Glutamatergic neuron (in vitro differentiated cells): ENCODE data around the gene SEC61G. TPM values are rescaled to one million over a fixed set of nuclear protein-coding genes. Genes with fewer than 3 reads are reported as not detected.

Experiments
- DNase-seq: peaks from one replicate; pipeline ENCODE4 v3.0.0; 2022
- H3K27ac Mint-ChIP-seq: one replicate; pipeline ENCODE4 v1.8.0; 2020; ENCODE audit warnings: mild to moderate bottlenecking, mixed read lengths, inconsistent platforms; ENCODE audit not compliant: unreplicated experiment
- H3K27me3 Mint-ChIP-seq: one replicate; pipeline ENCODE4 v1.8.0; 2020; ENCODE audit warnings: mild to moderate bottlenecking, moderate library complexity, mixed read lengths, inconsistent platforms; ENCODE audit not compliant: unreplicated experiment
- H3K36me3 Mint-ChIP-seq: one replicate; pipeline ENCODE4 v1.8.0; 2020; ENCODE audit warnings: mild to moderate bottlenecking, mixed read lengths, inconsistent platforms; ENCODE audit not compliant: unreplicated experiment
- H3K4me1 Mint-ChIP-seq: one replicate; pipeline ENCODE4 v1.8.0; 2020; ENCODE audit warnings: mild to moderate bottlenecking, low read depth, mixed read lengths, inconsistent platforms; ENCODE audit not compliant: unreplicated experiment
- H3K4me3 Mint-ChIP-seq: one replicate; pipeline ENCODE4 v1.8.0; 2020; ENCODE audit warnings: mild to moderate bottlenecking, mixed read lengths, inconsistent platforms; ENCODE audit not compliant: unreplicated experiment
- H3K9me3 Mint-ChIP-seq: one replicate; pipeline ENCODE4 v1.8.0; 2020; ENCODE audit warnings: mild to moderate bottlenecking, moderate library complexity, mixed read lengths, inconsistent platforms; ENCODE audit not compliant: unreplicated experiment
- total RNA-seq: library from RNA; stranded (reverse); fragmentation: NEBNext Ultra II Directional; extraction: Animal tissue kit (Norgen Biotek cat#: 25700); gene quantifications from one replicate; pipeline ENCODE4 v1.2.1, GENCODE V29; 2021; ENCODE audit not compliant: unreplicated experiment
- TF ChIP-seq, protein P1 (sequence below): fragments of 200-600 bp; sonication (generic); IDR thresholded peaks from one replicate; pipeline ENCODE4 v1.5.0; 2021; ENCODE audit not compliant: partially characterized antibody, unreplicated experiment

The SEC61G gene
- total RNA-seq, 1 donor from 2014 or later: 103 TPM

DNA sequence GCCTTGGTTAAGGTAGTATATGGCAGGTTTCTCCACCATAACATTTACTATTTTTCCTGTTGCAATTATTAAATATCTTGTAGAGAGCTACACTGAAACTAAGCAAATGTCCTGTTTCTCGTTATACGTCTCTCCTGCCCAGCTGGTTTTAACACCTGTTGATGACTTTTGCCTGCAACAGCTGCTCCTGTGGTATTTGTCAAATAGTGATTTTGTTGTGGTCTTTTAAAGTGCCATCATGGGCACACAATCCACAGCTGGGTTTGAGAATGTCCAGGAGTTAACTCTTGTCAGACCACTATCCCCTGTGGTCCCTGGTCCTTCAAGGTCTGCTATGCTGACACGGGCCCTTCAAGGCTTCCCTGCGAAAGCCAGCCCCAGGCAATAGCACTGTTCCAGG is 24.9 kb upstream of the SEC61G start:
- peaks cover 4% of the 10 kb centered on the region for H3K4me1 Mint-ChIP-seq
- no peaks in the 10 kb centered on the region for H3K36me3 Mint-ChIP-seq
- no peak overlapping the region for H3K4me3 Mint-ChIP-seq
- peaks cover 1% of the 10 kb centered on the region for H3K9me3 Mint-ChIP-seq
- peaks cover 2% of the 10 kb centered on the region for H3K27me3 Mint-ChIP-seq
- no peak overlapping the region for H3K27ac Mint-ChIP-seq
- DNase-seq: no peak
- TF ChIP-seq, protein P1, sequence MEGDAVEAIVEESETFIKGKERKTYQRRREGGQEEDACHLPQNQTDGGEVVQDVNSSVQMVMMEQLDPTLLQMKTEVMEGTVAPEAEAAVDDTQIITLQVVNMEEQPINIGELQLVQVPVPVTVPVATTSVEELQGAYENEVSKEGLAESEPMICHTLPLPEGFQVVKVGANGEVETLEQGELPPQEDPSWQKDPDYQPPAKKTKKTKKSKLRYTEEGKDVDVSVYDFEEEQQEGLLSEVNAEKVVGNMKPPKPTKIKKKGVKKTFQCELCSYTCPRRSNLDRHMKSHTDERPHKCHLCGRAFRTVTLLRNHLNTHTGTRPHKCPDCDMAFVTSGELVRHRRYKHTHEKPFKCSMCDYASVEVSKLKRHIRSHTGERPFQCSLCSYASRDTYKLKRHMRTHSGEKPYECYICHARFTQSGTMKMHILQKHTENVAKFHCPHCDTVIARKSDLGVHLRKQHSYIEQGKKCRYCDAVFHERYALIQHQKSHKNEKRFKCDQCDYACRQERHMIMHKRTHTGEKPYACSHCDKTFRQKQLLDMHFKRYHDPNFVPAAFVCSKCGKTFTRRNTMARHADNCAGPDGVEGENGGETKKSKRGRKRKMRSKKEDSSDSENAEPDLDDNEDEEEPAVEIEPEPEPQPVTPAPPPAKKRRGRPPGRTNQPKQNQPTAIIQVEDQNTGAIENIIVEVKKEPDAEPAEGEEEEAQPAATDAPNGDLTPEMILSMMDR: no peak

DNA sequence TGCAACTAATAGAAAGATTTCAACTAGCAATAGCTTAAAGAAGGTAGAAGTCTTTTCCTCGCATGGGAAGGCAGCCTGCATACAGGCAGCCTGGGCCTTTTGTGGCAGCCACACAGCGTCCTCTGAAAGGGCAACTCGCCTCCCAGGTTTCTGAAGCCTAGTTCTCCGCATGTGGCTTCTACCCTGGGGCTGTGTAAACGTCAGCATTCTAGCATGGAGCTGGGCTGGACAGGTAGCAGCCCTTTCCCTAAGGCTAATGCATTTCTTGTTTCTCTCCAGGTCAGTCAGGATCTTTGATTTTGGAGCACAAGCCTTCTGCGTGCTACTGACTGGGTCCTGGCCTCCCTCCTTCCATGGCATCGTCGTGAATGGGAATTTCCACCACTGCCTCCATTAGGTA is 23.8 kb upstream of the SEC61G start:
- Mint-ChIP-seq H3K4me3 (no peak overlapping the region), H3K4me1 (no peaks in the 10 kb centered on the region), H3K27ac (no peak overlapping the region), H3K9me3 (no peaks in the 10 kb centered on the region), H3K36me3 (no peaks in the 10 kb centered on the region), H3K27me3 (no peaks in the 10 kb centered on the region)
- DNase-seq: no peak
- TF ChIP-seq, protein P1: no peak

DNA sequence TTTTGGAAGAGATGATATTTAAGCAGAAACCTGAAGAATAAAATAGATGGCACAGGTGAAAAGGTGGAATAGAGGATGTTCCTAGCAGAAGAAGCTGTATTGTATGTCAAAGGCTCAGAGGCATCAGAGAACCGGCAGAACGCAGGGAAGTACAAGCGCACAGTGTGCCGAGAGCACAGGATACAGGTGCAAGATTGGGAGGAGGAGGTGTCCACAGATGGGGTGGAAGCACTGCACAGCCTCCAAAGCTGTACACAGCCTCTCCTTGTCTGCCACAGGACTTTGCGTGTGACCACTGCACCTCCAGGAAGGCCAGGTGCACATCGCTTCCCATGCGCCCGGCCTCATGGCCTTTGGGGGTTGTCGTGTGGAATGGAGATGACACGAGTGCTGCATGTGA is 23.3 kb upstream of the SEC61G start:
- H3K36me3 Mint-ChIP-seq: peaks cover under 1% of the 10 kb centered on the region
- H3K4me1 Mint-ChIP-seq: no peaks in the 10 kb centered on the region
- no peaks in the 10 kb centered on the region for H3K27me3 Mint-ChIP-seq
- no peak overlapping the region for H3K4me3 Mint-ChIP-seq
- DNase-seq: no peak
- TF ChIP-seq, protein P1: no peak
- H3K9me3 Mint-ChIP-seq: no peaks in the 10 kb centered on the region
- H3K27ac Mint-ChIP-seq: no peak overlapping the region

DNA sequence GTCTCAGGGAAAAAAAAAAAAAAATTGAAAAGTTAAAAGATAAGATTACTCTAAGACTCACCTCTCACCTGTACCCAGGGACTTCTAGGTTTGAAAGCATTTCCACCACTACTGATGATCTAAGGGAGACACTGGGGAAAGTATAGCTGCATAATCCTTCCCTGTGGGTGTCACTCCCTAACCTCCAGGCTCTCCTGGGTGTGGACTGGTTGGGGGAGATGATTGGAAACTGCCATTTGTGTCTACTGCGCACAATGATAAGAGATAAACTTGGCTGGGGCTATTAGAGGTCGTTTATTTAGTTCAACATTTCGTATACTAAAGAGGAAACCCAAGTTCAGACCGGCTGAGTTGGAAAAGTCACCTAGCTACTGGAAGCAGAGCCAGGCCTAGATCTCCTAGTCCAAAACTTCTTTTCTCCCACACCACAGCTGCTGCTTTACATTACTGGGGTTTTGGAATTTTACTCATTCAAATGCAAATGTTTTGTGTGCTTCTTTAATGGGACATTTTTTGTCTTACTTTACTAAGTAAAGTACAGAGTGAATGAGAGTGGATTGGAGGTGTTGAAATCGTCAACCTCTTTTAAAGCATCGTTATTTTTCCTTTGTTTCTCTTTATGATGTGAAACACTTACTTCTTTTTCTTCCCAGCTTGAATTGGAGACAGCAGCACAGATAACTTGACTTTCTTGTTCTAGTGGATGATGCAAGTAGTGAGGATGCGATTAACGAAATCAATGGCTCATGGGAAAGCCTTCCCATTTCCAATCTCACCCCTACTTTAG is 22.3 kb upstream of the SEC61G start:
- Mint-ChIP-seq H3K27ac (no peak overlapping the region), H3K4me3 (no peak overlapping the region), H3K4me1 (no peaks in the 10 kb centered on the region), H3K27me3 (no peaks in the 10 kb centered on the region), H3K36me3 (peaks cover 7% of the 10 kb centered on the region), H3K9me3 (peaks cover under 1% of the 10 kb centered on the region)
- no peak for DNase-seq
- TF ChIP-seq, protein P1: no peak

DNA sequence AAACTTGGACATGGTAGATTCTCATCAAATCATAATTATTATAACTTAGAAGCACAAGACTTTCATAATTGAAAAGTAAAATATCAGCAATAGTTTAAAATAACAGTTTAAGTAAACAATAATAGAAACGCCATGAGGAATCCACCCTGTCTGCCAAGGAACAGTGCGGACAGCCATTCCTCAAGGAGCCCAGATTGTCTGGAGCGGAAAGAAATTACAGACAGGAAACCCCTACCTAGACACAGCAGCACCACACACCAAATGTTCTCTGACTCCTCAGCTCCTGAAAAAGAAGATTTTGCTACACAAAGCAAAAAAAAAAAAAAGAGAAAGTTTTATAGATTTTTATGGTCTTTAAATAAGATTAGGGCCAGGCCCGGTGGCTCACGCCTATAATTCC is 21.5 kb upstream of the SEC61G start:
- Mint-ChIP-seq H3K4me1 (no peaks in the 10 kb centered on the region), H3K4me3 (no peak overlapping the region), H3K27me3 (no peaks in the 10 kb centered on the region), H3K27ac (no peak overlapping the region), H3K9me3 (peaks cover 3% of the 10 kb centered on the region), H3K36me3 (peaks cover 7% of the 10 kb centered on the region)
- TF ChIP-seq, protein P1: no peak
- no peak for DNase-seq
